GM23248 (cell line): ENCODE results near the gene ARID4A.

Source experiments
- EZH2 ChIP-seq: fragments of 200-600 bp; sonication (generic); IDR thresholded peaks from 2 replicates; pipeline ENCODE4 v1.6.1; 2018; ENCODE audit warnings: antibody characterized with exemption, mild to moderate bottlenecking; ENCODE audit not compliant: insufficient read depth, poor library complexity, severe bottlenecking
- EZH2phosphoT487 ChIP-seq: fragments of 200-600 bp; sonication (generic); IDR thresholded peaks from 2 replicates; pipeline ENCODE4 v1.6.1; 2018; ENCODE audit warnings: antibody characterized with exemption, moderate library complexity, mild to moderate bottlenecking, low read depth; ENCODE audit not compliant: insufficient read depth

GRCh38 chr14:58327019-58327418, 28.7 kb downstream of the ARID4A start:
- TF ChIP-seq EZH2 (no peak), EZH2phosphoT487 (no peak)
